Keratinocyte (primary cell): Measurements from ENCODE around the gene SLC4A2.

Source experiments
- CTCF ChIP-seq, 3 experiments: IDR thresholded peaks in 1 of 3; conservative IDR thresholded peaks in 1 of 3; optimal IDR thresholded peaks in 1 of 3; 2 replicates in 2 of 3; 3 replicates in 1 of 3; pipeline versions ENCODE3 to v1.5.1; 2011; ENCODE audit warnings: low read length in 3 of 3, mild to moderate bottlenecking in 3 of 3, moderate library complexity in 2 of 3, control low read depth in 1 of 3, inconsistent platforms in 1 of 3; ENCODE audit not compliant: insufficient read depth in 2 of 3; ENCODE audit errors: extremely low read depth in 1 of 3
- EZH2 ChIP-seq: IDR thresholded peaks from one replicate; pipeline ENCODE4 v1.6.1; 2012; ENCODE audit warnings: inconsistent platforms, mild to moderate bottlenecking, low read length, moderate library complexity

DNA sequence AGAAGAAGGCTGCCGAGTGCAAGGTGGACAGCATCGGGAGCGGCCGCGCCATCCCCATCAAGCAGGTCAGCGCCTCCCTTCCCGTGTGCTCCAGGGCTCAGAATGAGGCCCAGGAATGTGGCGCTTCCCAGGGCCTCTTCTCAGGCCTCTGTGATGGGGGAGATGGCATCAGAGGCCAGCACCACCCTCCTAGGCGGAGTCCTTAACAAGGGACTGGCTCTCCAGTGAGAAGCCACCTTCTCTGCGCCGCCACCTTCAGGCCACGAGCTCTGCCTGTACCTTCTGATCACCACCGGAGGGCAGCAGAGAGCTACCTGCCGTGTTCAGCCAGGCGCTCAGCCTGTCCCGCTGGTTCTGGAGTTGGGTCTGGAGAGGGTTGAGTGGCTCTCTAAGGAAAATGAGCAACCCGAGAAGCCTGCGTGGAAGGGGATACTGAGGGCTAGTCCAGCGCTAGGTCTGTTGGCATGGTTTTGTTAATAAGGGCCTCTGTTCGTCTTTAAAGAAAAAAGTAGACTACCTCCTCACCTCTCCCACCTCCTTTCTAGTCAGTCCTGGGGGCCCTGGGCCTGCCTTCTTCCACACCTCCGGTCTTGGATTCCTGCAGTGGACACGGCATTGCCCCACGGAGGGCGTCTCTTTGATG, 64.6 kb downstream of the SLC4A2 start:
- TF ChIP-seq CTCF (optimal IDR thresholded peaks at IDR 0.05 in 1 of 3, IDR thresholded peaks at IDR 0.05 in 1 of 3, conservative IDR thresholded peaks at IDR 0.05 in 1 of 3; ENCODE audit: extremely low read depth in 1 of 3, insufficient read depth in 2 of 3, low read length in 3 of 3) (peak in 2 of 3 experiments; percentile 99), EZH2 (no peak)
